GM12864 (cell line): ENCODE data around the gene GREM1.

Source experiments
- DNase-seq: peaks from one replicate; pipeline ENCODE4 v3.0.0-alpha.2; 2011; ENCODE audit warnings: low read depth
- H3K4me3 ChIP-seq: 2 replicates; pipeline ENCODE4 v1.5.1; 2011; ENCODE audit warnings: mild to moderate bottlenecking, low read depth, low read length, control low read depth
- TF ChIP-seq, protein P1 (sequence below): IDR thresholded peaks from 2 replicates; pipeline ENCODE4 v1.5.1; 2011; ENCODE audit warnings: low read depth, mild to moderate bottlenecking, moderate library complexity, low read length, control low read depth, inconsistent platforms; ENCODE audit errors: missing control alignments

Gene GREM1

DNA sequence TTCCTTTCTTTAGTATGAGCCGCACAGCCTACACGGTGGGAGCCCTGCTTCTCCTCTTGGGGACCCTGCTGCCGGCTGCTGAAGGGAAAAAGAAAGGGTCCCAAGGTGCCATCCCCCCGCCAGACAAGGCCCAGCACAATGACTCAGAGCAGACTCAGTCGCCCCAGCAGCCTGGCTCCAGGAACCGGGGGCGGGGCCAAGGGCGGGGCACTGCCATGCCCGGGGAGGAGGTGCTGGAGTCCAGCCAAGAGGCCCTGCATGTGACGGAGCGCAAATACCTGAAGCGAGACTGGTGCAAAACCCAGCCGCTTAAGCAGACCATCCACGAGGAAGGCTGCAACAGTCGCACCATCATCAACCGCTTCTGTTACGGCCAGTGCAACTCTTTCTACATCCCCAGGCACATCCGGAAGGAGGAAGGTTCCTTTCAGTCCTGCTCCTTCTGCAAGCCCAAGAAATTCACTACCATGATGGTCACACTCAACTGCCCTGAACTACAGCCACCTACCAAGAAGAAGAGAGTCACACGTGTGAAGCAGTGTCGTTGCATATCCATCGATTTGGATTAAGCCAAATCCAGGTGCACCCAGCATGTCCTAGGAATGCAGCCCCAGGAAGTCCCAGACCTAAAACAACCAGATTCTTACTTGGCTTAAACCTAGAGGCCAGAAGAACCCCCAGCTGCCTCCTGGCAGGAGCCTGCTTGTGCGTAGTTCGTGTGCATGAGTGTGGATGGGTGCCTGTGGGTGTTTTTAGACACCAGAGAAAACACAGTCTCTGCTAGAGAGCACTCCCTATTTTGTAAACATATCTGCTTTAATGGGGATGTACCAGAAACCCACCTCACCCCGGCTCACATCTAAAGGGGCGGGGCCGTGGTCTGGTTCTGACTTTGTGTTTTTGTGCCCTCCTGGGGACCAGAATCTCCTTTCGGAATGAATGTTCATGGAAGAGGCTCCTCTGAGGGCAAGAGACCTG lies 13.2 kb downstream of the GREM1 start:
- TF ChIP-seq, protein P1, sequence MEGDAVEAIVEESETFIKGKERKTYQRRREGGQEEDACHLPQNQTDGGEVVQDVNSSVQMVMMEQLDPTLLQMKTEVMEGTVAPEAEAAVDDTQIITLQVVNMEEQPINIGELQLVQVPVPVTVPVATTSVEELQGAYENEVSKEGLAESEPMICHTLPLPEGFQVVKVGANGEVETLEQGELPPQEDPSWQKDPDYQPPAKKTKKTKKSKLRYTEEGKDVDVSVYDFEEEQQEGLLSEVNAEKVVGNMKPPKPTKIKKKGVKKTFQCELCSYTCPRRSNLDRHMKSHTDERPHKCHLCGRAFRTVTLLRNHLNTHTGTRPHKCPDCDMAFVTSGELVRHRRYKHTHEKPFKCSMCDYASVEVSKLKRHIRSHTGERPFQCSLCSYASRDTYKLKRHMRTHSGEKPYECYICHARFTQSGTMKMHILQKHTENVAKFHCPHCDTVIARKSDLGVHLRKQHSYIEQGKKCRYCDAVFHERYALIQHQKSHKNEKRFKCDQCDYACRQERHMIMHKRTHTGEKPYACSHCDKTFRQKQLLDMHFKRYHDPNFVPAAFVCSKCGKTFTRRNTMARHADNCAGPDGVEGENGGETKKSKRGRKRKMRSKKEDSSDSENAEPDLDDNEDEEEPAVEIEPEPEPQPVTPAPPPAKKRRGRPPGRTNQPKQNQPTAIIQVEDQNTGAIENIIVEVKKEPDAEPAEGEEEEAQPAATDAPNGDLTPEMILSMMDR = no peak
- no peak overlapping the region for H3K4me3 ChIP-seq
- DNase-seq = no peak

DNA sequence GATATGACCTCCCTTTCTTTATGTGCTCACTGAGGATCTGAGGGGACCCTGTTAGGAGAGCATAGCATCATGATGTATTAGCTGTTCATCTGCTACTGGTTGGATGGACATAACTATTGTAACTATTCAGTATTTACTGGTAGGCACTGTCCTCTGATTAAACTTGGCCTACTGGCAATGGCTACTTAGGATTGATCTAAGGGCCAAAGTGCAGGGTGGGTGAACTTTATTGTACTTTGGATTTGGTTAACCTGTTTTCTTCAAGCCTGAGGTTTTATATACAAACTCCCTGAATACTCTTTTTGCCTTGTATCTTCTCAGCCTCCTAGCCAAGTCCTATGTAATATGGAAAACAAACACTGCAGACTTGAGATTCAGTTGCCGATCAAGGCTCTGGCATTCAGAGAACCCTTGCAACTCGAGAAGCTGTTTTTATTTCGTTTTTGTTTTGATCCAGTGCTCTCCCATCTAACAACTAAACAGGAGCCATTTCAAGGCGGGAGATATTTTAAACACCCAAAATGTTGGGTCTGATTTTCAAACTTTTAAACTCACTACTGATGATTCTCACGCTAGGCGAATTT lies 14.9 kb downstream of the GREM1 start:
- no peak for DNase-seq
- no peak overlapping the region for H3K4me3 ChIP-seq
- TF ChIP-seq, protein P1 = no peak

DNA sequence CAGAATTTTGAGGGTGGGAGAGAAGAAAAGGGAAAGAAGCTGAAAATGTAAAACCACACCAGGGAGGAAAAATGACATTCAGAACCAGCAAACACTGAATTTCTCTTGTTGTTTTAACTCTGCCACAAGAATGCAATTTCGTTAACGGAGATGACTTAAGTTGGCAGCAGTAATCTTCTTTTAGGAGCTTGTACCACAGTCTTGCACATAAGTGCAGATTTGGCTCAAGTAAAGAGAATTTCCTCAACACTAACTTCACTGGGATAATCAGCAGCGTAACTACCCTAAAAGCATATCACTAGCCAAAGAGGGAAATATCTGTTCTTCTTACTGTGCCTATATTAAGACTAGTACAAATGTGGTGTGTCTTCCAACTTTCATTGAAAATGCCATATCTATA lies 15.5 kb downstream of the GREM1 start:
- no peak for DNase-seq
- H3K4me3 ChIP-seq = no peak overlapping the region
- TF ChIP-seq, protein P1 = no peak

DNA sequence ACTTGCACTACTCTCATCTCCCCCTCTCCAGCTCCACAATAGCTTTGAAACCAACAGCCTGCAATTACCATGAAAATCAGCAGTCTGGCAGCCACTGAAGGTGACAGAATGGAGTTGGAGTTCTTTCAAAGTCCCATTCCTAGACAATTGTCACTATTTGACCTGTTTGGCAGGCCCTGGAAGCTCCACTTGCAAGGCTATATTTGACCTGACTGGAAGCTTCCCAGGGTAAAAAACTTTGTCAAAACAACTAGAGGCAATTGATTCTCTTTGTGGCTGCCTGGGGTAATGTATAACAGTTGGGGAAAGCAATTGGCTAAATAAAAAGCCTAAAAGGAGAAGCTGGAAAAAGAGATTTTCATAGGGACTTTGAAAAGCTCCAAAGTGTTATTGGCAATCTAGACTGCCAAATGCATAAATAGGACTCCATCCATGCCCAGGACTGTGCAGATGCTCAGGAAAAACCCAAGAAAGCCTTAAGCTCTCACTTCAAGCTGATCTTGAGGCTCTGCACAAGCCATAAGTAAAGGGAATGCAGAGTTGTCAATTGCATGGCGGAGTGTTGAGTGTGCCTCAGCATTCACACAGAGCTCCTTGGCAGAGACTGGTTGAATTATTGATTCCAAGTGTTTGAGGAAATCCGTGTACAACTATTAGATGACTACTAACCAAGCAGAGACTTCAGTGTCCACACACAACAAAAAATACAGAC lies 18.3 kb downstream of the GREM1 start:
- no peak overlapping the region for H3K4me3 ChIP-seq
- TF ChIP-seq, protein P1 = no peak
- no peak for DNase-seq

DNA sequence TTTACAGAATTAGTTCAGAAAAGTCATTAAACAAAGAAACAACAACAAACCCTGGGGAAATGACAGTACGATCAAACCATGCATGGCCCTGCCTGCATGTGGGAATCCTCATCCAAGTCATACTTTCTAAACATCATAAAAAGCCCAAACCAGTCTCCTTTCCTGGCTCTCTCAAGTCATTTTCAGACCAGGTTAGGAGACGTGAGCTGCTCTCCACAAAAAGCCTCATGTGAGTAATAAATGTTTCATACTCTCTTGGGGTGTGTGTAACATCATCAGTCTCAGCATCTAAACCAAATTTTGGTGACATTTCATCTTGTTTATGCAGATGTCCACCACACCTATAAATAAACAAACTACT lies 18.9 kb downstream of the GREM1 start:
- H3K4me3 ChIP-seq = no peak overlapping the region
- DNase-seq = no peak
- TF ChIP-seq, protein P1 = no peak

DNA sequence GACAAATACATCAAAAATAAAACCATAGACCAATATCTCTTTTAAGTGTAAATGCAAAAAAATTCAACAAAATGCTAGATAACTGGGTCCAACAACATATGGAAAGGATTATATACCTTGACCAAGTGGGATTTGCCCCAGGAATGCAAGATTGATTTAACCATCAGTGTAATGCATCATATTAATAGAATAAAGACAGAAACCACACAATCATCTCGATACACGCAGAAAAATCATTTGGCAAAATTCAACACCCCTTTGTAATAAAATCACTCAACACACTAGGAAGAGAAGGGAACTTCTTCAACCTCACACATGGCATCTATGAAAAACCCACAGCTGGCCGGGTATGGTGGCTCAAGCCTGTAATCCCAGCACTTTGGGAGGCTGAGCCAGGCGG lies 19.5 kb downstream of the GREM1 start:
- no peak for DNase-seq
- TF ChIP-seq, protein P1 = no peak
- H3K4me3 ChIP-seq = no peak overlapping the region
